HepG2 (cell line): ENCODE data around the gene PIAS1. TPM values are rescaled to one million over a fixed set of nuclear protein-coding genes. Genes with fewer than 3 reads are reported as not detected.

Source experiments
- HOXA9 ChIP-seq: sonication (generic); formaldehyde crosslinking; IDR thresholded peaks from 2 replicates; pipeline ENCODE4 v1.8.1; 2022; ENCODE audit warnings: missing genetic modification reagents, mild to moderate bottlenecking, moderate library complexity, borderline replicate concordance
- MYPOP ChIP-seq: sonication (generic); formaldehyde crosslinking; IDR thresholded peaks from 2 replicates; pipeline ENCODE4 v1.8.1; 2023; ENCODE audit warnings: mild to moderate bottlenecking, moderate library complexity, missing genetic modification reagents
- NONO ChIP-seq, 2 experiments: fragments of 450-650 bp in 1 of 2; sonication (generic) in 1 of 2; formaldehyde crosslinking in 1 of 2; IDR thresholded peaks in 1 of 2; conservative IDR thresholded peaks in 1 of 2; 2 replicates each; pipeline versions ENCODE4 v1.6.1 to v1.8.0; 2017 to 2022; ENCODE audit warnings: mild to moderate bottlenecking in 1 of 2, missing genetic modification reagents in 1 of 2, moderate library complexity in 1 of 2
- SAP130 ChIP-seq: IDR thresholded peaks from 2 replicates; pipeline ENCODE4 v1.6.1; 2016; ENCODE audit warnings: low read depth
- SP1 ChIP-seq, 2 experiments: fragments of 450-650 bp in 1 of 2; sonication (generic) in 1 of 2; formaldehyde crosslinking in 1 of 2; IDR thresholded peaks; 2 replicates each; pipeline versions ENCODE4 v1.4.0 to v1.6.1; 2016 to 2020; ENCODE audit warnings: missing genetic modification reagents in 1 of 2
- SRY ChIP-seq: sonication (generic); formaldehyde crosslinking; IDR thresholded peaks from 2 replicates; pipeline ENCODE4 v1.8.0; 2022; ENCODE audit warnings: mild to moderate bottlenecking, missing genetic modification reagents
- ZNF180 ChIP-seq: sonication (generic); formaldehyde crosslinking; IDR thresholded peaks from 2 replicates; pipeline ENCODE4 v1.4.0; 2020; ENCODE audit warnings: low read depth, missing genetic modification reagents, borderline replicate concordance
- ZNF263 ChIP-seq: sonication (generic); formaldehyde crosslinking; IDR thresholded peaks from 2 replicates; pipeline ENCODE4 v1.4.0; 2020; ENCODE audit warnings: missing genetic modification reagents
- ZNF589 ChIP-seq: sonication (generic); formaldehyde crosslinking; conservative IDR thresholded peaks from 2 replicates; pipeline ENCODE4 v1.8.0; 2022; ENCODE audit warnings: mild to moderate bottlenecking, moderate library complexity, missing genetic modification reagents
- ZNF605 ChIP-seq: sonication (generic); formaldehyde crosslinking; IDR thresholded peaks from 2 replicates; pipeline ENCODE4 v1.8.0; 2022; ENCODE audit warnings: mild to moderate bottlenecking, missing genetic modification reagents
- ZNF672 ChIP-seq: sonication (generic); formaldehyde crosslinking; IDR thresholded peaks from 2 replicates; pipeline ENCODE4 v1.8.1; 2022; ENCODE audit warnings: missing genetic modification reagents
- ZNF703 ChIP-seq: sonication (generic); formaldehyde crosslinking; IDR thresholded peaks from 2 replicates; pipeline ENCODE4 v1.5.1; 2020; ENCODE audit warnings: missing genetic modification reagents, mild to moderate bottlenecking, moderate library complexity, borderline replicate concordance
- ZNF781 ChIP-seq: sonication (generic); formaldehyde crosslinking; IDR thresholded peaks from 2 replicates; pipeline ENCODE4 v1.5.1; 2020; ENCODE audit warnings: borderline replicate concordance, mild to moderate bottlenecking, missing genetic modification reagents; ENCODE audit errors: not compliant biosample characterization
- polyA plus RNA-seq, 8 experiments: library from polyadenylated mRNA; depleted of rRNA in 3 of 8; stranded (reverse) in 7 of 8; unstranded in 1 of 8; fragments of >200 nt; fragmentation: Illumina TruSeq in 4 of 8; extraction: Trizol in 4 of 8; gene quantifications; 2 replicates each; pipeline versions ENCODE4 v1.2.1 to v1.2.3, GENCODE V29; 2011 to 2016; ENCODE audit warnings: low read depth in 4 of 8, missing spikeins in 1 of 8, mixed read lengths in 1 of 8; ENCODE audit not compliant: insufficient read depth in 1 of 8
- total RNA-seq, 5 experiments: library from RNA; depleted of rRNA; stranded (reverse); fragments of >200 nt; fragmentation: Illumina TruSeq; extraction: Trizol; gene quantifications; 2 replicates each; pipeline ENCODE4 v1.2.3, GENCODE V29; 2016; ENCODE audit warnings: low read depth in 1 of 5
- TF ChIP-seq, protein P1 (sequence below): sonication (generic); formaldehyde crosslinking; IDR thresholded peaks from 2 replicates; pipeline ENCODE4 v1.4.0; 2020; ENCODE audit warnings: mild to moderate bottlenecking, missing genetic modification reagents
- TF ChIP-seq, protein P2 (sequence below): sonication (generic); formaldehyde crosslinking; IDR thresholded peaks from 2 replicates; pipeline ENCODE4 v1.5.0; 2020; ENCODE audit warnings: missing genetic modification reagents
- TF ChIP-seq, protein P3 (sequence below): sonication (generic); formaldehyde crosslinking; IDR thresholded peaks from 2 replicates; pipeline ENCODE4 v1.5.1; 2020; ENCODE audit warnings: missing genetic modification reagents, mild to moderate bottlenecking, borderline replicate concordance
- TF ChIP-seq, protein P4 (sequence below): sonication (generic); formaldehyde crosslinking; IDR thresholded peaks from 2 replicates; pipeline ENCODE4 v1.5.1; 2020; ENCODE audit warnings: mild to moderate bottlenecking, missing genetic modification reagents, moderate library complexity

Gene PIAS1
- total and polyA plus RNA-seq, 2 of the 13 experiments (the other 11 are each of a cell fraction or from before 2014, with no cell fraction given) = 20.7 to 33.7 TPM

DNA sequence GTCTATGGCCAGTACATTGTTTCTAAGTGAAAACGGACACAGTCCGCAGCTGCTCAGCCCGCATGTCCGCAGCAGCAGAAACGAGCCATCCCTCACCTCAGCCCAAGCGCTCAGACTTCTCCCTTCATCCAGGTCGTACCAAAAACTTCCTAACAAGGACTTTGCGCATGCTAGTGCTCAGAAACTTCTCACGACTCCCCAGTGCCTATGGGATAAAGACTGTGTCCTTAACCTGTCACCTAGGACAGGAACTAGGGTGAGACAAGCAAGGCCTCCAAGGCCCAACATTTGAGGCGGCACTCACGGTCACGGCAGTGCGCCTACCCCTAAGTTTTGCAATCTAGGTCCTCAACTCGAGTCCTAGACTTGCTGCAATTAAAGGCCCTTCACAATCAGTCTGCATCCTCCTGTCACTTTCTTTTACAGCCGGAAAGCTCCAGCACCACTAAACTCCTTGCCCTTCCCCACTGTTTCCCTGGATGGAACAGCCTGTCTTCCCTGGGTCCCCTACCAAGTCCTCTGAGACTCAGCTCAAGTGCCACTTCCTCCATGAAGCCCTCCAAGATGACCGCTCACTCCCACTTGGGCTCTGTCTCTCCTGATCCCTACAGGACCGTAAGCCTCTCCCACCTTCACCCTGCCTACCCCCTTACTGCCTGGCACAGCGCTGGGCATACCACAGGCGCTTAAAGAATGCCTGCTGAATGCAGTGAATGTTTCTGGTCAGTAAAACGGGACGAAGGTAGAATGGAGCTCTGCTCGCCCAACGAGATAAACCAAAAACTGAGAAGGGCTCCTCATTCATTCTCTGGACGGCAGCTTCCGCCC is 174.2 kb downstream of the PIAS1 start (continued):
- TF ChIP-seq ZNF589 (CRISPR knock-in tag) (0 out of 2 replicates have a peak, but pooled peaks have one; percentile 3), SP1 (IDR thresholded peaks at IDR 0.05) (no peak), SP1 (CRISPR knock-in tag; IDR thresholded peaks at IDR 0.05) (no peak), HOXA9 (no peak), ZNF672 (CRISPR knock-in tag) (0 out of 2 replicates have a peak, but pooled peaks have one; percentile 22), ZNF263 (CRISPR knock-in tag) (0 out of 2 replicates have a peak, but pooled peaks have one; percentile 22), SAP130 (CRISPR knock-in tag) (0 out of 2 replicates have a peak, but pooled peaks have one; percentile 11), NONO (IDR thresholded peaks at IDR 0.05) (no peak), NONO (CRISPR knock-in tag; conservative IDR thresholded peaks at IDR 0.05) (peak; percentile 58; the same call in 1 of the 2 replicates), ZNF605 (CRISPR knock-in tag) (peak; percentile 21; the same call in 1 of the 2 replicates), ZNF180 (no peak), MYPOP (CRISPR knock-in tag) (peak; percentile 19; the same call in 1 of the 2 replicates), ZNF703 (CRISPR knock-in tag) (peak; percentile 67; the same call in 1 of the 2 replicates), SRY (CRISPR knock-in tag) (0 out of 2 replicates have a peak, but pooled peaks have one; percentile 27), ZNF781 (CRISPR knock-in tag) (no peak)
- TF ChIP-seq, protein P1, sequence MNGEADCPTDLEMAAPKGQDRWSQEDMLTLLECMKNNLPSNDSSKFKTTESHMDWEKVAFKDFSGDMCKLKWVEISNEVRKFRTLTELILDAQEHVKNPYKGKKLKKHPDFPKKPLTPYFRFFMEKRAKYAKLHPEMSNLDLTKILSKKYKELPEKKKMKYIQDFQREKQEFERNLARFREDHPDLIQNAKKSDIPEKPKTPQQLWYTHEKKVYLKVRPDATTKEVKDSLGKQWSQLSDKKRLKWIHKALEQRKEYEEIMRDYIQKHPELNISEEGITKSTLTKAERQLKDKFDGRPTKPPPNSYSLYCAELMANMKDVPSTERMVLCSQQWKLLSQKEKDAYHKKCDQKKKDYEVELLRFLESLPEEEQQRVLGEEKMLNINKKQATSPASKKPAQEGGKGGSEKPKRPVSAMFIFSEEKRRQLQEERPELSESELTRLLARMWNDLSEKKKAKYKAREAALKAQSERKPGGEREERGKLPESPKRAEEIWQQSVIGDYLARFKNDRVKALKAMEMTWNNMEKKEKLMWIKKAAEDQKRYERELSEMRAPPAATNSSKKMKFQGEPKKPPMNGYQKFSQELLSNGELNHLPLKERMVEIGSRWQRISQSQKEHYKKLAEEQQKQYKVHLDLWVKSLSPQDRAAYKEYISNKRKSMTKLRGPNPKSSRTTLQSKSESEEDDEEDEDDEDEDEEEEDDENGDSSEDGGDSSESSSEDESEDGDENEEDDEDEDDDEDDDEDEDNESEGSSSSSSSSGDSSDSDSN (CRISPR knock-in tag) = peak; percentile 10; the same call in 1 of the 2 replicates
- TF ChIP-seq, protein P2, sequence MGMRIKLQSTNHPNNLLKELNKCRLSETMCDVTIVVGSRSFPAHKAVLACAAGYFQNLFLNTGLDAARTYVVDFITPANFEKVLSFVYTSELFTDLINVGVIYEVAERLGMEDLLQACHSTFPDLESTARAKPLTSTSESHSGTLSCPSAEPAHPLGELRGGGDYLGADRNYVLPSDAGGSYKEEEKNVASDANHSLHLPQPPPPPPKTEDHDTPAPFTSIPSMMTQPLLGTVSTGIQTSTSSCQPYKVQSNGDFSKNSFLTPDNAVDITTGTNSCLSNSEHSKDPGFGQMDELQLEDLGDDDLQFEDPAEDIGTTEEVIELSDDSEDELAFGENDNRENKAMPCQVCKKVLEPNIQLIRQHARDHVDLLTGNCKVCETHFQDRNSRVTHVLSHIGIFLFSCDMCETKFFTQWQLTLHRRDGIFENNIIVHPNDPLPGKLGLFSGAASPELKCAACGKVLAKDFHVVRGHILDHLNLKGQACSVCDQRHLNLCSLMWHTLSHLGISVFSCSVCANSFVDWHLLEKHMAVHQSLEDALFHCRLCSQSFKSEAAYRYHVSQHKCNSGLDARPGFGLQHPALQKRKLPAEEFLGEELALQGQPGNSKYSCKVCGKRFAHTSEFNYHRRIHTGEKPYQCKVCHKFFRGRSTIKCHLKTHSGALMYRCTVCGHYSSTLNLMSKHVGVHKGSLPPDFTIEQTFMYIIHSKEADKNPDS (CRISPR knock-in tag) = 0 out of 2 replicates have a peak, but pooled peaks have one; percentile 10
- TF ChIP-seq, protein P3, sequence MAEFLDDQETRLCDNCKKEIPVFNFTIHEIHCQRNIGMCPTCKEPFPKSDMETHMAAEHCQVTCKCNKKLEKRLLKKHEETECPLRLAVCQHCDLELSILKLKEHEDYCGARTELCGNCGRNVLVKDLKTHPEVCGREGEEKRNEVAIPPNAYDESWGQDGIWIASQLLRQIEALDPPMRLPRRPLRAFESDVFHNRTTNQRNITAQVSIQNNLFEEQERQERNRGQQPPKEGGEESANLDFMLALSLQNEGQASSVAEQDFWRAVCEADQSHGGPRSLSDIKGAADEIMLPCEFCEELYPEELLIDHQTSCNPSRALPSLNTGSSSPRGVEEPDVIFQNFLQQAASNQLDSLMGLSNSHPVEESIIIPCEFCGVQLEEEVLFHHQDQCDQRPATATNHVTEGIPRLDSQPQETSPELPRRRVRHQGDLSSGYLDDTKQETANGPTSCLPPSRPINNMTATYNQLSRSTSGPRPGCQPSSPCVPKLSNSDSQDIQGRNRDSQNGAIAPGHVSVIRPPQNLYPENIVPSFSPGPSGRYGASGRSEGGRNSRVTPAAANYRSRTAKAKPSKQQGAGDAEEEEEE (CRISPR knock-in tag) = no peak
- TF ChIP-seq, protein P4, sequence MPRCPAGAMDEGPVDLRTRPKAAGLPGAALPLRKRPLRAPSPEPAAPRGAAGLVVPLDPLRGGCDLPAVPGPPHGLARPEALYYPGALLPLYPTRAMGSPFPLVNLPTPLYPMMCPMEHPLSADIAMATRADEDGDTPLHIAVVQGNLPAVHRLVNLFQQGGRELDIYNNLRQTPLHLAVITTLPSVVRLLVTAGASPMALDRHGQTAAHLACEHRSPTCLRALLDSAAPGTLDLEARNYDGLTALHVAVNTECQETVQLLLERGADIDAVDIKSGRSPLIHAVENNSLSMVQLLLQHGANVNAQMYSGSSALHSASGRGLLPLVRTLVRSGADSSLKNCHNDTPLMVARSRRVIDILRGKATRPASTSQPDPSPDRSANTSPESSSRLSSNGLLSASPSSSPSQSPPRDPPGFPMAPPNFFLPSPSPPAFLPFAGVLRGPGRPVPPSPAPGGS (CRISPR knock-in tag) = 0 out of 2 replicates have a peak, but pooled peaks have one; percentile 34
